Thymus (tissue), 11 donors: ENCODE measurements around the gene TTLL5. TPM values are rescaled to one million over a fixed set of nuclear protein-coding genes. Genes with fewer than 3 reads are reported as not detected.
"Not testable (repeated sequence)": the region's sequence is repeated elsewhere in the genome, so short reads cannot be mapped to it uniquely, and the experiment has no call there.

Source experiments
- DNase-seq, 9 donors: peaks; one replicate each; pipeline ENCODE4 v3.0.0-alpha.2; 2013; ENCODE audit warnings: low spot score in 9 of 9, low read depth in 6 of 9, missing footprints in 1 of 9
- H3K27ac ChIP-seq, 2 donors: one replicate each; pipeline ENCODE4 v1.5.1; 2013; ENCODE audit warnings: control low read depth in 1 of 2, low read depth in 1 of 2, low read length in 1 of 2, mild to moderate bottlenecking in 1 of 2, moderate library complexity in 1 of 2
- H3K27me3 ChIP-seq, 2 donors: one replicate each; pipeline ENCODE4 v1.5.1; 2013; ENCODE audit warnings: low read length in 1 of 2; ENCODE audit not compliant: control insufficient read depth in 2 of 2, insufficient read depth in 1 of 2
- H3K36me3 ChIP-seq, 2 donors: one replicate each; pipeline ENCODE4 v1.5.1; 2013; ENCODE audit warnings: low read length in 1 of 2, mild to moderate bottlenecking in 1 of 2, moderate library complexity in 1 of 2; ENCODE audit not compliant: control insufficient read depth in 2 of 2, insufficient read depth in 2 of 2
- H3K4me1 ChIP-seq, 2 donors: one replicate each; pipeline ENCODE4 v1.5.1; 2013; ENCODE audit warnings: low read length in 2 of 2; ENCODE audit not compliant: control insufficient read depth in 2 of 2, insufficient read depth in 2 of 2
- H3K4me3 ChIP-seq, 2 donors: one replicate each; pipeline ENCODE4 v1.5.1; 2013; ENCODE audit warnings: low read length in 2 of 2, control low read depth in 1 of 2, mild to moderate bottlenecking in 1 of 2
- H3K9me3 ChIP-seq, 2 donors: one replicate each; pipeline ENCODE4 v1.5.1; 2013; ENCODE audit warnings: low read length in 1 of 2, mild to moderate bottlenecking in 1 of 2; ENCODE audit not compliant: control insufficient read depth in 2 of 2, insufficient read depth in 1 of 2
- WGBS: extraction: QIAGEN DNeasy Blood & Tissue Kit; methylation state at CpG from one replicate; pipeline ENCODE4 v1.1.7; 2013; 5-methylcytosine and 5-hydroxymethylcytosine counted together
- polyA plus RNA-seq: library from polyadenylated mRNA; stranded (reverse); fragments of 200-250 nt; gene quantifications from one replicate; pipeline ENCODE4 v1.2.3, GENCODE V29; 2013
- total RNA-seq: library from RNA; stranded (reverse); fragments of 120-200 nt; gene quantifications from one replicate; pipeline ENCODE4 v1.2.4, GENCODE V29; 2013
- donor health status: healthy.

Gene TTLL5
- total and polyA plus RNA-seq, 2 donors: 11.5 to 15.2 TPM

DNA sequence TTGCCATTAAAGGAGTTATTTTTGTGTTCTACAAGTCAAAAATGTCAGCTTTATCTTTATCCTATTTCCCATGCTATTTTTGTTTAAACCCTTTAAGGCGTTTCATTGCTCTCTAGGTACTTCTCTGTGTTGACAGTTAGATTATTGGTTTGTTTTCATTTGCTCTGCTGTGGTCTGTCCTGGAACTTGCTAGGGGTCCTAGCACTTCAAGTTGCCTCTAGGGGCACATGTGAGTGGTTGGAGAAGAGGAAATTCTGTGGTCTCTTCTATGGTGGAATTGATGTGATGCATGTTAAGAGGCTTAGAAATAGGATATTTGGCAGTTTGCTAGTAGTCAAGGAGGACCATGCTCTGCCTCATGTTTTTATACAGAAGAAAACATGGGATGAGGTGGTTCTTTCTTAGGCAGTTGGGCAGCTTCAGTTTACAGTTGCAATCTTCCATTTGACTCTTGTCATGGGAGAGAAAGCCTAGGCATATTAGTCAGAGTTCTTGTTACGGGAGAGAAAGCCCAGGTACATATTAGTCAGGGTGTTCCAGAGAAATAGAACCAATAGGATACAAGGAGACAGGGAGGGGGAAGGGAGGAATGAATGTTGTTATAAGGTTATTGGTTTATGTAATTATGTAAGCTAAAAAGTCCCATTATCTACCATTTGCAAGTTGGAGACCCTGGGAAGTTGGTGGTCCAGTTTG, 14.4 kb downstream of the TTLL5 start:
- Histone ChIP-seq H3K4me1 (no peaks in the 10 kb centered on the region), H3K27ac (no peak overlapping the region), H3K4me3 (no peak overlapping the region), H3K9me3 (no peaks in the 10 kb centered on the region), H3K27me3 (no peaks in the 10 kb centered on the region), H3K36me3 (peaks cover under 1% of the 10 kb centered on the region in 2 donors)
- 79% methylated on average over 2 of the region's 2 CpGs for WGBS
- DNase-seq: peak in 1 of 9 donors; percentile 14

DNA sequence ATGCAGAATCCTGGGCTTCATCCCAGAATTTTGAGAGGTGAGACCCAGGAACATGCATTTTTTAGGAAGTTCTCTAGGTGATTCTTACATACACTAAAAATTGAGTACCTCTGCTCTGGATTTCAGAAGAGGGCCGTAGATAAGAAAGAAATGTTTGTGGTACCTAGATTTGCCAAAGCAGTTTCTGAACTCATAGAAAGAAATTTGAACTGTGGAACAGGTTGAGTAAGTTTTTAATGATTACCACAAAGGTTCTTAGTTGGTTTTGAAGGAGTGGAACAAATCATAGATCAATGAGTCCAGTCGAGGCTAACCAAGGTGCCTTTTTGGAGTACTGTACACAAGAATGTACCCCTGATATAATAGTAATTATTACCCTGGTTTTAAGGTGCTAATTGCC, 24.9 kb downstream of the TTLL5 start:
- WGBS: 96% methylated on average over 2 of the region's 2 CpGs
- no peak overlapping the region for H3K27ac ChIP-seq
- no peaks in the 10 kb centered on the region for H3K4me1 ChIP-seq
- no peaks in the 10 kb centered on the region for H3K27me3 ChIP-seq
- H3K9me3 ChIP-seq: no peaks in the 10 kb centered on the region
- H3K4me3 ChIP-seq: no peak overlapping the region
- DNase-seq: no peak
- H3K36me3 ChIP-seq: peaks cover 34 to 36% of the 10 kb centered on the region in 2 donors

DNA sequence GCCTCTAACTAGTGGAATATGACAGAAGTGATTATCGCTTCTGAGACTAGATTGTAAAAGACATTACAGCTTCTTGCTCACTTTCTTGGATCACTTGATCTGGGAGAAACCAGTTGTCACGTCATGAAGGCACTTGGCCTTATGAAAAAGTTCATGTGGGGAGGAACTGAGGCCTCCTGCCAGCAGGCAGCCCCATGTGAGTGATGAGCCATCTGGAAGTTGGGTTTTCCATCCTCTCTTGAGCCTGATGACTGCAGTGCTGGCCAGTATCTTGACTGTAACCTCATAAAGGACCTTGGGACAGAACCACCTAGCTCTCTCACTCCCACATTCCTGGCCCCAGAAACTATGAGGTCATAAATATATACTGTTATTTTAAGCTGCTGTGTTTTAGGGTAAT, 28.0 kb downstream of the TTLL5 start:
- 97% methylated on average over 2 of the region's 2 CpGs for WGBS
- H3K9me3 ChIP-seq: no peaks in the 10 kb centered on the region
- peaks cover 21 to 28% of the 10 kb centered on the region in 2 donors for H3K36me3 ChIP-seq
- H3K27ac ChIP-seq: no peak overlapping the region
- DNase-seq: no peak
- no peak overlapping the region for H3K4me3 ChIP-seq
- H3K4me1 ChIP-seq: no peaks in the 10 kb centered on the region
- no peaks in the 10 kb centered on the region for H3K27me3 ChIP-seq

DNA sequence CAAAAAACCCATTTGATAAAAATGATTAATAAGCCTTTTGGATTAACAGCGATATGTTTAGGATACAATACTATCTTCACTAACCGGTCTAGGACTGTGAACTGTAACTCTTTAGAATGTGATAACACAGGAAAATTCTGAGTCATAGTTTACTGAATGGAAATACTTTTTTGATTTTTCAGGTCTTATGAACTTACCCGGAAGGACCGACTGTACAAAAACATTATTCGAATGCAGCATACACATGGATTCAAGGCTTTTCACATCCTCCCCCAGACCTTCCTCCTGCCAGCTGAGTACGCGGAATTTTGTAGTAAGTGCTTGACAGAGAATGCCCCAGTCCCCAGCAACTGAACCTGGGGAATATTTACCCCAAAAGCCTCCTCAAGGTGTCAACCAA, 29.0 kb downstream of the TTLL5 start:
- WGBS: 97% methylated on average over 7 of the region's 7 CpGs
- no peak for DNase-seq
- H3K36me3 ChIP-seq: peaks cover 21 to 28% of the 10 kb centered on the region in 2 donors
- no peaks in the 10 kb centered on the region for H3K9me3 ChIP-seq
- no peaks in the 10 kb centered on the region for H3K4me1 ChIP-seq
- no peaks in the 10 kb centered on the region for H3K27me3 ChIP-seq
- no peak overlapping the region for H3K4me3 ChIP-seq
- H3K27ac ChIP-seq: no peak overlapping the region

DNA sequence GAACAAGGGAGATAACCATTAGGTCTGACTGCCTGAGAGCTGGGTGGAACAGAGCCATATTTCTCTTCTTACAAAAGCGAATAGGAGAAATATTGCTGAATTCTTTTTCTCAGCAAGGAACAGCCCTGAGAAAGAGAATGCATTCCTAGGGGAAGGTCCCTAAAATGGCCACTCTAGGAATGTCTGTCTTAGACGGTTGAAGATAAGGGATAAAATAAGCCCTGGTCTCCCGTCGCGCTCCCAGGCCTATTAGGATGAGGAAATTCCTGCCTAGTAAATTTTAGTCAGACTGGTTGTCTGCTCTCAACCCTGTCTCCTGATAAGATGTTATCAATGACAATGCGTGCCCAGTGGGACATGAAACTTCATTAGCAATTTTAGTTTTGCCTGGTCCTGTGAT, 34.0 kb downstream of the TTLL5 start:
- 96% methylated on average over 6 of the region's 6 CpGs for WGBS
- H3K9me3 ChIP-seq, H3K27me3 ChIP-seq, H3K4me1 ChIP-seq, H3K27ac ChIP-seq, DNase-seq, H3K4me3 ChIP-seq: not testable (repeated sequence)
- peaks cover 33 to 34% of the 10 kb centered on the region in 2 donors for H3K36me3 ChIP-seq

DNA sequence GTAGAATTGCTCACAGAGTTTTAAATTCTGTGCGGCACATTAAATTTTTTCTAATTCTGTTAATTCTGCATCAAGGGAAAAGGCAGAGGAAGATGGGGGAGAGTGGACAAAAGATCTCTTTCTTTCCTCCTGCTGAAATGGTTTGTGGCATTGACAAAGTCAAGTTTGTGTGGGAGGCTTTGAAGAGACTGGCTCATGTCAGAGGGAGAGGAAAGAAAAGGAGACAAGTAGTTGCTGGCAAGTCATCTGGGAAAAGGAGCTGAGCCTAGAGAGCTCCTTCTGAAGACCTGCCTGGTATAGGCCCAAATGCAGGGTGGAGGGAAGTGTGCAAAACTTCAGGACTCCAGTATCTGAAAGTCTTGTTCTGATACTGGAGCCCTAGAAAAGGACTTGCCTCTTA, 36.3 kb downstream of the TTLL5 start:
- Histone ChIP-seq H3K27me3 (no peaks in the 10 kb centered on the region), H3K36me3 (peaks cover 16 to 26% of the 10 kb centered on the region in 2 donors), H3K9me3 (no peaks in the 10 kb centered on the region), H3K27ac (no peak overlapping the region), H3K4me1 (no peaks in the 10 kb centered on the region), H3K4me3 (no peak overlapping the region)
- DNase-seq: no peak
- WGBS: 98% methylated on average over 1 of the region's 1 CpG

DNA sequence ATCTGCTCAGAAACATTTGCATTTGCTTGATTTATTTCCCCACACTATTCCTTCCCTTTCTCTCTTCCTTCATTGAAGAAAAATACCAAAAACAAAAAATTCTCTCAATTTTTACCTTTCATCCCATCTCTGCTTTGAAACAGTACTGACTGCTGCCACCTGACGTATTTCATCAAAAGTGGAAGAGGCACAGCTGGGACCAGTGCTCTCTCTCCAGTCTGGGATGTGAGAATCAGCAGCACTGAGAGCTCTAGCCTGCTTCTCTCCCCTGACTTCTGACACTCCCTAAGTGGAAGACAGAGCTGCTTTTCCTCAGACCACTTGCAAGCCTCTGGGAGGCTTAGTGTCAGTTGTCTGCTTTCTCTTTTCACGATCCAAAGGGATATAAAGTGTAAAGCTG, 36.9 kb downstream of the TTLL5 start:
- Histone ChIP-seq H3K9me3 (no peaks in the 10 kb centered on the region), H3K36me3 (peaks cover 20 to 30% of the 10 kb centered on the region in 2 donors), H3K4me3 (no peak overlapping the region), H3K4me1 (no peaks in the 10 kb centered on the region), H3K27ac (no peak overlapping the region), H3K27me3 (no peaks in the 10 kb centered on the region)
- WGBS: 97% methylated on average over 2 of the region's 2 CpGs
- no peak for DNase-seq

DNA sequence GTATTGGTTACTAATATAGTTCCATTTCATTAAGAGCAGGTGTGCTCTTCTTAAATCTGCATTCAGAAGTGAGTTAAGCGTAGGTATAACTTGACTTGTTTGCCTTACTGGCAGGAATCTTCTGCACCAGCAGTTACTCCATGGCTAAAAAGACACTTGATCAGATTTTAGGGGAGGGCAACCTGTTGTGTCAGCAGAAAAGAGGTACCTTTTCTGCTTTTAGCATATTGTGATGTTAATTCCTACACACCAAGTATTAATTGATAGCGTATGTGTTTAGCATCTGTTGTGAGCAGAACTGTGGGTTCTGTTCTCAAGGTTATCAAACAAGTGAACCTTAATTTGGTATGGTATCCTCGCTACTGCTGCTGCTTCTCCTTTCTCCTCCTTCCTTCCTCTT, 38.3 kb downstream of the TTLL5 start:
- no peak for DNase-seq
- Histone ChIP-seq H3K27me3 (no peaks in the 10 kb centered on the region), H3K4me1 (no peaks in the 10 kb centered on the region), H3K27ac (no peak overlapping the region), H3K4me3 (no peak overlapping the region), H3K36me3 (peaks cover 15 to 30% of the 10 kb centered on the region in 2 donors), H3K9me3 (no peaks in the 10 kb centered on the region)
- WGBS: 96% methylated on average over 3 of the region's 3 CpGs

DNA sequence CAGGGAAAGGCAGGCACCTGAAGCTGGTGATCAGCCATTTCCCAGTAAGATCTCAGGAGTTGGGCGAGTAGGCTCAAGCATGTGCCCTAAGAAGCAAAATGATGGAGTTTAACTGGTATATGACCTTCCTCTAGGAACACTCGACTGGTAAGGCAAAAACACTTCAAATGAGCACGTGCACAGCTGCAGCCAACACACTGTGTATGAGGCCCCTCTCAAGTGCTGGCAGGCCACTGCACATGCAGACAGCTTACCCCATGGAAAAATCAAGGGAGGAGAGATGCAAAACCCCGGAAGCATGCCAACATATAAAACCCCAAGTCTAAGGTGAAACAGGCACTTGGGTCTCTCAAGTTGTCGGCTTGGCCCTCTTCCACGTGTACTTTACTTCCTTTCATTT, 39.2 kb downstream of the TTLL5 start:
- Histone ChIP-seq H3K27me3 (no peaks in the 10 kb centered on the region), H3K9me3 (no peaks in the 10 kb centered on the region), H3K4me3 (no peak overlapping the region), H3K27ac (no peak overlapping the region), H3K4me1 (no peaks in the 10 kb centered on the region), H3K36me3 (peaks cover 15 to 32% of the 10 kb centered on the region in 2 donors)
- WGBS: 98% methylated on average over 6 of the region's 6 CpGs
- DNase-seq: no peak
